ENCODE results near the gene GPI. TPM values are rescaled to one million over a fixed set of nuclear protein-coding genes. Genes with fewer than 3 reads are reported as not detected.
A peak's percentile ranks its signal among the peaks of the same experiment; 100 is the strongest.

The GPI gene
- total and polyA plus RNA-seq, 7 donors = 73.9 to 209 (median 144) TPM

DNA sequence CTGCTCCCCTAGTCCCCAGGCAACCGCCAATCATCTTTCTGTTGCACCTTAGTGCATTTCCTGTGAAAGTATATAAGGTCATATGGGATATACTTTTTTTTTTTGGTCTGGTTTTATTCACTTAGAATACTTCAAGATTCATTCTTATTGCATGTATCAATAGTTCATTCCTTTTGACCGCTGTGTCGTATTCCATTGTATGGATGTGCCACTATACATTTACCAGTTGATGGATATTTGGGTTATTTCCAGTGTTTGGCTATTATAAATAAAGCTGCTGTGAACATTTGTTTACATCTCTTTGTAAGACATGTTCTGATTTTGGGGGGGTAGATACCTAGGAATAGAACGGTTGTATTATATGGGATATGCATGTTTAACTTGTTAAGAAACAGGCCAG is 53.3 kb downstream of the GPI start:
- H3K4me3 ChIP-seq = no peak overlapping the region
- 95 to 96% methylated on average over 4 of the region's 4 CpGs for WGBS, 2 donors
- H3K36me3 ChIP-seq = peaks cover 0 to 69% (median 5%) of the 10 kb centered on the region in 4 donors

DNA sequence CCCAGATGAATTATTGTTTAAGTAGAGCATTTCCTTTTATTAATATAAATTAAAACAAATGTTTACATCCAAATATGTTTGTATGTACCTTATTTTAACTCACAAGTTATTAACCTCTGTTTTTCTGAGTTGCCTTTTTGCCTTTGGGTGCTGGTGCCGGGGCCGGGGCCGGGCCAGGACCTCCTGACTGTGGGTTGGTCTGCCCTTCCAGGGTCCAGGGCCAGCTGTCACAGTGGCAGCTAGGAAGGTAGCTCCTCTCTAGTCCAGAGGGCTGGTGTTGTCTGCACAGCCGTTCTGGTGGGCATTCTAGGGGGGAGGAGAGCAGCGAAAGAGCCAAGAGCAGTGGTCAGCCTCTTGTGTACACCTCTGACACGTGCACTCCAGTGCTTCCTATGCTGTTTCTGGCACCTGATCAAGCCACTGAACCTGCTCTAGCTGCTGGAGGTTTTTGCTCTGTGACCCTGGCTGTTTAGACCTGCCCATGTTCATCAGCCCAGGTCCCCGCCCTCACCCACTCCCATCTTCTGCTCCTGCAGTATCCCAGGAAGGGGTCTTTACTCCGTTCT is 61.2 kb downstream of the GPI start:
- DNase-seq = no peak
- no peak overlapping the region for H3K27ac ChIP-seq
- 90 to 92% methylated on average over 8 of the region's 8 CpGs for WGBS, 2 donors
- no peak for TF ChIP-seq POLR2A (IDR thresholded peaks at IDR 0.05)
- no peak for TF ChIP-seq CTCF (IDR thresholded peaks at IDR 0.05)
- TF ChIP-seq POLR2AphosphoS5 (IDR thresholded peaks at IDR 0.05) = no peak
- no peak for TF ChIP-seq EP300 (IDR thresholded peaks at IDR 0.05)
- intact Hi-C loops (cut with DNase I) = no loop called here
- H3K4me1 ChIP-seq = peaks cover 0 to 32% (median 24%) of the 10 kb centered on the region in 4 donors
- H3K36me3 ChIP-seq = peaks cover 0 to 21% (median 2%) of the 10 kb centered on the region in 4 donors
- no peaks in the 10 kb centered on the region for H3K27me3 ChIP-seq
- no peak overlapping the region for H3K4me3 ChIP-seq
- H3K9me3 ChIP-seq = no peaks in the 10 kb centered on the region

More for the DNA sequence above, 53.3 kb downstream of the GPI start:
- Histone ChIP-seq H3K9me3 (no peaks in the 10 kb centered on the region), H3K4me1 (no peaks in the 10 kb centered on the region), H3K27ac (no peak overlapping the region), H3K27me3 (no peaks in the 10 kb centered on the region)
- TF ChIP-seq POLR2A (IDR thresholded peaks at IDR 0.05) (no peak), EP300 (IDR thresholded peaks at IDR 0.05) (no peak), POLR2AphosphoS5 (IDR thresholded peaks at IDR 0.05) (no peak), CTCF (IDR thresholded peaks at IDR 0.05) (no peak)
- intact Hi-C loops (cut with DNase I) = no loop called here
- DNase-seq = no peak

DNA sequence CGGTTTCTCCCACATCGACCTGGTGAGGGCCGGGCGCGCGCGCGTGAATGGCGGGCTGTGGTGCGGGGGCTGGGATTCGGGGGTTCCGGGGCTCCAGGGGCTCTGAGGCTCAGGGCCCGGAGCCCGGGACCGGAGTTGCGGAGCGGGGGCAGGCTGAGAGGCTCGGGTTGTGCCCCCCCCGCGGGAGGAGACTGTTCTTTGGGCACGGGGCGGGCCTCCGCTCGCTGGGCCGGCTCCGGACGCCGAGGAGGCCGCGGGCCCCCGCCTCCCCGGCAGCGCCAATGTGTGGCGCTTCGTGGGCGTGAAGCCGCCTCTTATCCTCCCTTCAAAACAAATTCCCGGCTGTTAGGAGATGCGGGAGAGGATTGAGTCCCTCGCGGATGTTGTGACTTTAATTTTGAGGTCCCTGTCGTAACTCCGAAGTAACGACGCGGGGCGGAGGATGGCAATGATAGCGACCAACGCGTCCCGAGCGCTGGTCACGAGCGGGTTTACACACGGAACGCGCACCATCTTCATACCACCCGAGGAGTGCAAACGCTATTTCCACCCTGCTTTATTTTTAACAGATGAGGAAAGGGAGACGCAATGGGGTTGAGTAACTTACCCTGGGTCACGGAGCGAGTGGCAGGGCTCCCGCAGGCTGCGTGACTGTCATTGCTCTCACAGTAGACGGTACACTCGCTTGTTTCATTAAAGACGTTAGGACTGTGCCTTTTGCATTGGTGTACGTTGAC is 63.7 kb downstream of the GPI start:
- WGBS, 2 donors = 0 to 1% methylated on average over 68 of the region's 68 CpGs
- intact Hi-C loops (cut with DNase I) = no loop called here
- Histone ChIP-seq H3K36me3 (peaks cover 0 to 20% (median 4%) of the 10 kb centered on the region in 4 donors), H3K27me3 (no peaks in the 10 kb centered on the region), H3K27ac (peak overlapping the region; percentile 86 to 95 (median 92)), H3K4me3 (peak overlapping the region; percentile 76 to 97 (median 96)), H3K9me3 (no peaks in the 10 kb centered on the region), H3K4me1 (peaks cover 0 to 50% (median 39%) of the 10 kb centered on the region in 4 donors)
- TF ChIP-seq POLR2AphosphoS5 (IDR thresholded peaks at IDR 0.05) (peak in 1 of 4 donors; percentile 32), POLR2A (IDR thresholded peaks at IDR 0.05) (no peak)
- peak; percentile 65 for DNase-seq

- intact Hi-C loops (cut with DNase I) = no loop called here
- H3K4me1 ChIP-seq = peaks cover 0 to 50% (median 39%) of the 10 kb centered on the region in 4 donors
- no peaks in the 10 kb centered on the region for H3K9me3 ChIP-seq
- H3K27me3 ChIP-seq = no peaks in the 10 kb centered on the region
- H3K27ac ChIP-seq = peak overlapping the region in 2 of 4 donors; percentile 94 to 95
- 67 to 75% methylated on average over 9 of the region's 9 CpGs for WGBS, 2 donors
- H3K36me3 ChIP-seq = peaks cover 0 to 26% (median 8%) of the 10 kb centered on the region in 4 donors
- TF ChIP-seq EP300 (IDR thresholded peaks at IDR 0.05) (no peak), CTCF (IDR thresholded peaks at IDR 0.05) (no peak), POLR2A (IDR thresholded peaks at IDR 0.05) (no peak), POLR2AphosphoS5 (IDR thresholded peaks at IDR 0.05) (no peak)
- DNase-seq = no peak
- H3K4me3 ChIP-seq = peak overlapping the region; percentile 76 to 97 (median 96)
These were observed 64.6 kb downstream of the GPI start for GRCh38 chr19:34429553-34429952.

Data from sigmoid colon (tissue), 7 donors.